ENCODE measurements around the gene FCGBP.
"Not testable (repeated sequence)": the region's sequence is repeated elsewhere in the genome, so short reads cannot be mapped to it uniquely, and the experiment has no call there.

FCGBP gene

GRCh38 chr19:39890755-39891551 lies 43.5 kb downstream of the FCGBP start:
- TF ChIP-seq CTCF (IDR thresholded peaks at IDR 0.05; ENCODE audit: low read depth, low read length, missing control alignments): no peak
- in situ Hi-C loops (cut with HindIII; ENCODE audit: low sequenced_read_pairs): no loop called here
- no peak for DNase-seq (ENCODE audit: low read depth)
- H3K4me3 ChIP-seq (ENCODE audit: low read depth, low read length): no peak overlapping the region

- DNase-seq (ENCODE audit: low read depth); in situ Hi-C loops (cut with HindIII; ENCODE audit: low sequenced_read_pairs); H3K4me3 ChIP-seq (ENCODE audit: low read depth, low read length): not testable (repeated sequence)
Observed at GRCh38 chr19:39889872-39890754, 44.3 kb downstream of the FCGBP start.

- DNase-seq (ENCODE audit: low read depth); in situ Hi-C loops (cut with HindIII; ENCODE audit: low sequenced_read_pairs): not testable (repeated sequence)
Observed at GRCh38 chr19:39887456-39887951, 46.9 kb downstream of the FCGBP start.

GRCh38 chr19:39885821-39886554 lies 48.4 kb downstream of the FCGBP start:
- DNase-seq (ENCODE audit: low read depth); in situ Hi-C loops (cut with HindIII; ENCODE audit: low sequenced_read_pairs); H3K4me3 ChIP-seq (ENCODE audit: low read depth, low read length): not testable (repeated sequence)

More at GRCh38 chr19:39887456-39887951, 46.9 kb downstream of the FCGBP start:
- H3K4me3 ChIP-seq (ENCODE audit: low read depth, low read length): not testable (repeated sequence)

GRCh38 chr19:39884721-39885120 lies 49.7 kb downstream of the FCGBP start:
- DNase-seq (ENCODE audit: low read depth); in situ Hi-C loops (cut with HindIII; ENCODE audit: low sequenced_read_pairs); H3K4me3 ChIP-seq (ENCODE audit: low read depth, low read length): not testable (repeated sequence)
